DOHH2 (cell line): ENCODE measurements around the gene CYLD.
A peak's percentile ranks its signal among the peaks of the same experiment; 100 is the strongest.

Experiments
- H3F3A ChIP-seq: fragments of 200-600 bp; sonication (generic), shearing (Covaris generic); 2 replicates; pipeline ENCODE4 v1.6.0; 2016; ENCODE audit warnings: antibody characterized with exemption, mild to moderate bottlenecking; ENCODE audit not compliant: control insufficient read depth, insufficient read depth
- H3K27ac ChIP-seq: fragments of 200-600 bp; sonication (generic); 2 replicates; pipeline ENCODE4 v1.5.1; 2014; ENCODE audit warnings: low read depth, mild to moderate bottlenecking, low read length, moderate library complexity
- H3K27me3 ChIP-seq: fragments of 200-600 bp; sonication (generic); 2 replicates; pipeline ENCODE4 v1.6.1; 2014; ENCODE audit warnings: mild to moderate bottlenecking, low read length, mixed read lengths; ENCODE audit not compliant: control insufficient read depth
- H3K36me3 ChIP-seq: fragments of 200-600 bp; sonication (generic); 2 replicates; pipeline ENCODE4 v1.6.1; 2014; ENCODE audit warnings: mild to moderate bottlenecking, low read length, moderate library complexity, mixed read lengths; ENCODE audit not compliant: control insufficient read depth
- H3K4me1 ChIP-seq: fragments of 200-600 bp; sonication (generic); 2 replicates; pipeline ENCODE4 v1.6.1; 2014; ENCODE audit warnings: mild to moderate bottlenecking, low read length, mixed read lengths; ENCODE audit not compliant: control insufficient read depth
- H3K4me2 ChIP-seq: fragments of 200-600 bp; sonication (generic); 2 replicates; pipeline ENCODE4 v1.6.0; 2014; ENCODE audit warnings: mild to moderate bottlenecking, low read length, moderate library complexity
- H3K4me3 ChIP-seq: fragments of 200-600 bp; sonication (generic); 2 replicates; pipeline ENCODE4 v1.5.1; 2014; ENCODE audit warnings: mild to moderate bottlenecking, low read length, mixed read lengths
- H3K79me2 ChIP-seq: fragments of 200-600 bp; sonication (generic); 2 replicates; pipeline ENCODE4 v1.6.1; 2014; ENCODE audit warnings: mild to moderate bottlenecking, low read length, mixed read lengths; ENCODE audit not compliant: control insufficient read depth
- H3K9me2 ChIP-seq: fragments of 200-600 bp; sonication (generic); replicated peaks from 2 replicates; pipeline ENCODE4 v1.6.1; 2014; ENCODE audit warnings: mild to moderate bottlenecking, low read length, mixed read lengths; ENCODE audit not compliant: control insufficient read depth
- H3K9me3 ChIP-seq: fragments of 200-600 bp; sonication (generic); 2 replicates; pipeline ENCODE4 v1.6.1; 2014; ENCODE audit warnings: antibody characterized with exemption, low read length, mixed read lengths; ENCODE audit not compliant: control insufficient read depth, insufficient read depth
- H4K20me1 ChIP-seq: fragments of 200-600 bp; sonication (generic); 2 replicates; pipeline ENCODE4 v1.6.0; 2014; ENCODE audit warnings: low read depth, mild to moderate bottlenecking, antibody characterized with exemption, low read length, moderate library complexity; ENCODE audit not compliant: control insufficient read depth, insufficient read depth
- CTCF ChIP-seq: fragments of 200-600 bp; sonication (generic); IDR thresholded peaks from one replicate; pipeline ENCODE4 v1.5.1; 2014; ENCODE audit warnings: antibody characterized with exemption, mild to moderate bottlenecking, low read depth, low read length; ENCODE audit not compliant: poor library complexity, severe bottlenecking
- EZH2phosphoT487 ChIP-seq: fragments of 200-600 bp; sonication (generic); IDR thresholded peaks from 2 replicates; pipeline ENCODE4 v1.6.1; 2017; ENCODE audit warnings: borderline replicate concordance, mild to moderate bottlenecking, antibody characterized with exemption, low read length, moderate library complexity, mixed read lengths

CYLD gene

GRCh38 chr16:50776037-50776436 is 34.2 kb downstream of the CYLD start:
- H3K27ac ChIP-seq = no peak overlapping the region
- H3K79me2 ChIP-seq = no peaks in the 10 kb centered on the region
- no peak overlapping the region for H3K4me3 ChIP-seq
- no peaks in the 10 kb centered on the region for H3K9me2 ChIP-seq
- H3K27me3 ChIP-seq = no peaks in the 10 kb centered on the region
- H4K20me1 ChIP-seq = no peaks in the 10 kb centered on the region
- H3F3A ChIP-seq = no peaks in the 10 kb centered on the region
- 0 out of 2 replicates have a peak, but pooled peaks cover 2% of the 10 kb centered on the region for H3K36me3 ChIP-seq
- no peaks in the 10 kb centered on the region for H3K4me1 ChIP-seq
- no peak overlapping the region for H3K4me2 ChIP-seq
- H3K9me3 ChIP-seq = no peaks in the 10 kb centered on the region
- TF ChIP-seq EZH2phosphoT487 = no peak

- TF ChIP-seq CTCF = no peak
- TF ChIP-seq EZH2phosphoT487 = no peak
- Histone ChIP-seq H3K27me3 (no peaks in the 10 kb centered on the region), H3K27ac (no peak overlapping the region), H3K4me1 (no peaks in the 10 kb centered on the region), H3K4me2 (no peak overlapping the region), H3K4me3 (no peak overlapping the region), H3K36me3 (0 out of 2 replicates have a peak, but pooled peaks cover 2% of the 10 kb centered on the region), H3F3A (no peaks in the 10 kb centered on the region), H4K20me1 (no peaks in the 10 kb centered on the region), H3K9me3 (no peaks in the 10 kb centered on the region), H3K9me2 (no peaks in the 10 kb centered on the region), H3K79me2 (no peaks in the 10 kb centered on the region)
Observed at GRCh38 chr16:50778284-50779163, 36.6 kb downstream of the CYLD start.

GRCh38 chr16:50781043-50781442 is 39.2 kb downstream of the CYLD start:
- no peaks in the 10 kb centered on the region for H3F3A ChIP-seq
- no peaks in the 10 kb centered on the region for H4K20me1 ChIP-seq
- no peak for TF ChIP-seq EZH2phosphoT487
- peak; percentile 14 for TF ChIP-seq CTCF
- no peaks in the 10 kb centered on the region for H3K9me2 ChIP-seq
- no peak overlapping the region for H3K4me3 ChIP-seq
- no peaks in the 10 kb centered on the region for H3K4me1 ChIP-seq
- H3K36me3 ChIP-seq = 0 out of 2 replicates have a peak, but pooled peaks cover 2% of the 10 kb centered on the region
- H3K4me2 ChIP-seq = no peak overlapping the region
- no peak overlapping the region for H3K27ac ChIP-seq
- H3K9me3 ChIP-seq = no peaks in the 10 kb centered on the region
- H3K27me3 ChIP-seq = no peaks in the 10 kb centered on the region
- no peaks in the 10 kb centered on the region for H3K79me2 ChIP-seq

- Histone ChIP-seq H4K20me1 (no peaks in the 10 kb centered on the region), H3K4me1 (no peaks in the 10 kb centered on the region), H3K4me2 (no peak overlapping the region), H3K36me3 (0 out of 2 replicates have a peak, but pooled peaks cover 2% of the 10 kb centered on the region), H3K9me3 (no peaks in the 10 kb centered on the region), H3K27ac (no peak overlapping the region), H3K79me2 (no peaks in the 10 kb centered on the region), H3K4me3 (no peak overlapping the region), H3K27me3 (no peaks in the 10 kb centered on the region), H3K9me2 (no peaks in the 10 kb centered on the region), H3F3A (no peaks in the 10 kb centered on the region)
- no peak for TF ChIP-seq EZH2phosphoT487
- TF ChIP-seq CTCF = no peak
Observed at GRCh38 chr16:50781518-50781917, 39.6 kb downstream of the CYLD start.
